ENCODE data around the gene SULF2. TPM values are rescaled to one million over a fixed set of nuclear protein-coding genes. Genes with fewer than 3 reads are reported as not detected.

The SULF2 gene
- total and polyA plus RNA-seq, 2 of the 4 experiments (the other 2 are of a cell fraction): 0.54 to 0.77 TPM

GRCh38 chr20:47705497-47705856, 79.8 kb downstream of the SULF2 start:
- Histone ChIP-seq H4K20me1 (ENCODE audit: insufficient read depth, low read length) (no peaks in the 10 kb centered on the region), H3K36me3 (ENCODE audit: control insufficient read depth, insufficient read depth, low read length) (no peaks in the 10 kb centered on the region), H3K27me3 (ENCODE audit: control insufficient read depth, insufficient read depth, low read length) (peaks cover 2% of the 10 kb centered on the region), H3K79me1 (ENCODE audit: low read depth in 1 of 2, low read length in 2 of 2) (no peaks in the 10 kb centered on the region), H3K9ac (ENCODE audit: low read depth, low read length) (no peak overlapping the region), H2BK20ac (ENCODE audit: low read depth, low read length) (no peak overlapping the region), H3K9me1 (ENCODE audit: insufficient read depth, low read length) (no peaks in the 10 kb centered on the region), H3K4me3 (ENCODE audit: insufficient read depth, low read depth, low read length) (no peak overlapping the region), H2BK120ac (ENCODE audit: low read depth, low read length) (no peak overlapping the region), H2AK5ac (ENCODE audit: low read depth, low read length) (no peak overlapping the region), H3K23ac (ENCODE audit: low read depth, low read length) (no peak overlapping the region), H3K4ac (ENCODE audit: low read depth, low read length) (no peak overlapping the region), H3K18ac (ENCODE audit: low read depth, low read length) (no peak overlapping the region), H3K4me2 (ENCODE audit: low read depth, low read length) (no peak overlapping the region), H3K4me1 (ENCODE audit: control insufficient read depth, insufficient read depth, low read length) (no peaks in the 10 kb centered on the region), H3K9me3 (ENCODE audit: control insufficient read depth, insufficient read depth, low read length) (no peaks in the 10 kb centered on the region), H3K14ac (replicated peaks; ENCODE audit: low read depth, low read length) (no peak overlapping the region), H2AK9ac (replicated peaks; ENCODE audit: low read depth, low read length, poor library complexity) (no peak overlapping the region), H4K91ac (ENCODE audit: insufficient read depth, low read depth, low read length) (no peak overlapping the region), H4K5ac (ENCODE audit: low read depth, low read length) (no peak overlapping the region), H2BK5ac (ENCODE audit: low read depth, low read length, poor library complexity, severe bottlenecking) (no peak overlapping the region), H3K56ac (ENCODE audit: extremely low read depth, insufficient read depth, low read length) (no peak overlapping the region), H2AFZ (replicated peaks; ENCODE audit: low read length, poor library complexity) (no peak overlapping the region), H3K27ac (ENCODE audit: insufficient read depth, low read length) (no peak overlapping the region), H2BK15ac (ENCODE audit: low read depth, low read length) (no peak overlapping the region), H4K8ac (ENCODE audit: low read depth in 2 of 2, low read length in 2 of 2) (no peak overlapping the region)
- intact Hi-C loops (cut with micrococcal nuclease): no loop called here
- BruUV-seq (replicated peaks): no TSS peak
- TF ChIP-seq MAFK (IDR thresholded peaks at IDR 0.05; ENCODE audit: low read depth, low read length) (no peak), BHLHE40 (IDR thresholded peaks at IDR 0.05; ENCODE audit: low read depth, low read length) (no peak)
- in situ Hi-C loops (cut with MboI; ENCODE audit: low sequenced_read_pairs): no loop called here
- WGBS, 2 experiments (ENCODE audit: extremely low coverage in 2 of 2, insufficient read length in 1 of 2): no CpG with 5 or more reads among the region's 7 CpGs
- CTCF ChIA-PET: no interaction called here
- dilution Hi-C loops (cut with HindIII; ENCODE audit: low sequenced_read_pairs, unreplicated experiment): no loop called here
- POLR2A ChIA-PET (ENCODE audit: unreplicated experiment): no interaction called here
- ATAC-seq (ENCODE audit: low read depth) (no peak), DNase-seq (no peak)

Measured in IMR-90 (cell line).